ENCODE measurements around the gene GNAT2. TPM values are rescaled to one million over a fixed set of nuclear protein-coding genes. Genes with fewer than 3 reads are reported as not detected.

GNAT2 gene
- total and polyA plus RNA-seq, 2 donors (not counting 3 experiments of a cell fraction or from before 2014, with no cell fraction given): not detected

DNA sequence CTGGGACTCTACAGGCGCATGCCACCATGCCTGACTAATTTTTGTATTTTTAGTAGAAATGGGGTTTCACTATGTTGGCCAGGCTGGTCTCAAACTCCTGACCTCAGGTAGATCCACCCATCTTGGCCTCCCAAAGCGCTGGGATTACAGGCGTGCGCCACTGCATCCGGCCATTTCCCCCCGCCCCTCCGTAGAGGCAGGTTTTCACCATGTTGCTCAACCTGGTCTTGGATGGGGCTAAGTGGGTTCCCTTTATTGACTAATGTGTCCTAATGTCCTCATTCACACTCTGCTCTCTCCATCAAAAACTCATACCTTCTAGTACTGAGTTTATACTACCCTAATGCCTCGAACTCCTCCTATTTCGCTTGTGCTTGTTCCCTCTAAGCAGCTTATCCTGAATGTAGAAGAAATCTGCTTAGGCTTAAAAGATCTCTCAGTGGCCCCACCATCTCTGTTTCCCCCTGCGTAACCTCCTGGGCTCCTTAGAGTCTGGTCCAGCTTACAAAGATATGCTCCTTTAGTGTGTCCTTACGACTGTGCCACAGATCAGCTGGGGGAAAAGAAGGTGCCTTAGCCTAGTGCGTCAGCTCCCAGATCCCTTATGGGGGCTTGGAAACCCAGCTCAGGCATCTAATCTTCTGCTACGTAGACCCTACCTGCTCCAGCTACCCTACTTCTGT is 8.0 kb downstream of the GNAT2 start:
- H3K4me3 ChIP-seq (replicated peaks in 1 of 3; ENCODE audit: insufficient read depth in 1 of 3, low read depth in 1 of 3, low read length in 3 of 3): no peak overlapping the region
- ChIA-PET CTCF (interaction anchor here (1.1 to 2.0 kb wide), 6 partner anchors 9 to 65 kb away, joined by 3 to 14 read pairs (median 4); no protein-coding TSS in a partner anchor), POLR2A (interaction anchor here (0.7 kb wide), 1 partner anchor 21 kb away, joined by 3 read pairs; no protein-coding TSS in a partner anchor)
- DNase-seq (ENCODE audit: low read depth, low spot score) (no peak), FAIRE-seq (no peak)
- no peaks in the 10 kb centered on the region for H3K79me2 ChIP-seq (ENCODE audit: control insufficient read depth, insufficient read depth, low read length)
- H3K36me3 ChIP-seq (ENCODE audit: control insufficient read depth in 2 of 2, extremely low read depth in 1 of 2, insufficient read depth in 2 of 2, low read length in 2 of 2): no peaks in the 10 kb centered on the region
- H2AFZ ChIP-seq (ENCODE audit: low read depth, low read length): no peak overlapping the region
- H3K9me1 ChIP-seq (replicated peaks; ENCODE audit: control insufficient read depth, extremely low read depth, insufficient read depth, low read length): no peaks in the 10 kb centered on the region
- dilution Hi-C loops (cut with MboI; ENCODE audit: extremely low pct_ligation_motif_present, low sequenced_read_pairs) (no loop called here), intact Hi-C loops (cut with micrococcal nuclease) (loop anchor here (10.0 kb wide), 1 partner anchor 127 kb away; the partner anchor contains the start of gene ATXN7L2)
- H3K4me1 ChIP-seq (ENCODE audit: control insufficient read depth, extremely low read depth, insufficient read depth, low read length): peaks cover 31% of the 10 kb centered on the region
- no TSS peak for BruUV-seq (replicated peaks)
- no peak overlapping the region for H3K27ac ChIP-seq (ENCODE audit: insufficient read depth, low read depth, low read length)
- H3K27me3 ChIP-seq (ENCODE audit: control insufficient read depth in 2 of 2, insufficient read depth in 2 of 2, low read length in 2 of 2): no peaks in the 10 kb centered on the region
- H3K9me3 ChIP-seq (replicated peaks; ENCODE audit: control insufficient read depth, insufficient read depth, low read length): no peaks in the 10 kb centered on the region
- TF ChIP-seq FOS (IDR thresholded peaks at IDR 0.05; ENCODE audit: borderline replicate concordance, insufficient read depth, low read length) (no peak), MYC (IDR thresholded peaks at IDR 0.05; ENCODE audit: low read depth, low read length) (no peak), CTCF (IDR thresholded peaks at IDR 0.05; ENCODE audit: extremely low read depth in 1 of 2, insufficient read depth in 1 of 2, low read depth in 1 of 2, low read length in 2 of 2) (no peak), JUN (IDR thresholded peaks at IDR 0.05; ENCODE audit: borderline replicate concordance, insufficient read depth, insufficient read length, low read depth) (no peak), POLR2A (IDR thresholded peaks at IDR 0.05; ENCODE audit: low read depth, low read length) (no peak), POLR2AphosphoS5 (IDR thresholded peaks at IDR 0.05; ENCODE audit: insufficient read depth, low read depth, low read length) (no peak), EZH2 (IDR thresholded peaks at IDR 0.05; ENCODE audit: borderline replicate concordance, low read depth, low read length, severe bottlenecking) (no peak), GATA2 (IDR thresholded peaks at IDR 0.05; ENCODE audit: insufficient read depth, insufficient read length, low read depth, low read length) (no peak)
- TF ChIP-seq, protein P1, sequence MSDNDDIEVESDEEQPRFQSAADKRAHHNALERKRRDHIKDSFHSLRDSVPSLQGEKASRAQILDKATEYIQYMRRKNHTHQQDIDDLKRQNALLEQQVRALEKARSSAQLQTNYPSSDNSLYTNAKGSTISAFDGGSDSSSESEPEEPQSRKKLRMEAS (IDR thresholded peaks at IDR 0.05; ENCODE audit: insufficient read depth, insufficient read length): no peak
- H3K4me2 ChIP-seq (ENCODE audit: insufficient read depth, low read length): no peak overlapping the region
- no peaks in the 10 kb centered on the region for H4K20me1 ChIP-seq (replicated peaks; ENCODE audit: control insufficient read depth, extremely low read depth, insufficient read depth, low read length)
- H3K9ac ChIP-seq (replicated peaks; ENCODE audit: extremely low read depth, insufficient read depth, low read length): no peak overlapping the region

All from endothelial cell of umbilical vein (primary cell).